ENCODE results near the gene TAAR9.

GRCh38 chr6:132491303-132491702 lies 46.8 kb upstream of the TAAR9 start:
- TF ChIP-seq CTCF (IDR thresholded peaks at IDR 0.05) (no peak), EP300 (IDR thresholded peaks at IDR 0.05) (no peak)

All from sigmoid colon (tissue), 4 donors.